Measurements from ENCODE around the gene DHH. TPM values are rescaled to one million over a fixed set of nuclear protein-coding genes. Genes with fewer than 3 reads are reported as not detected.
A peak's percentile ranks its signal among the peaks of the same experiment; 100 is the strongest.

The DHH gene
- polyA plus RNA-seq, 3 donors = not detected

DNA sequence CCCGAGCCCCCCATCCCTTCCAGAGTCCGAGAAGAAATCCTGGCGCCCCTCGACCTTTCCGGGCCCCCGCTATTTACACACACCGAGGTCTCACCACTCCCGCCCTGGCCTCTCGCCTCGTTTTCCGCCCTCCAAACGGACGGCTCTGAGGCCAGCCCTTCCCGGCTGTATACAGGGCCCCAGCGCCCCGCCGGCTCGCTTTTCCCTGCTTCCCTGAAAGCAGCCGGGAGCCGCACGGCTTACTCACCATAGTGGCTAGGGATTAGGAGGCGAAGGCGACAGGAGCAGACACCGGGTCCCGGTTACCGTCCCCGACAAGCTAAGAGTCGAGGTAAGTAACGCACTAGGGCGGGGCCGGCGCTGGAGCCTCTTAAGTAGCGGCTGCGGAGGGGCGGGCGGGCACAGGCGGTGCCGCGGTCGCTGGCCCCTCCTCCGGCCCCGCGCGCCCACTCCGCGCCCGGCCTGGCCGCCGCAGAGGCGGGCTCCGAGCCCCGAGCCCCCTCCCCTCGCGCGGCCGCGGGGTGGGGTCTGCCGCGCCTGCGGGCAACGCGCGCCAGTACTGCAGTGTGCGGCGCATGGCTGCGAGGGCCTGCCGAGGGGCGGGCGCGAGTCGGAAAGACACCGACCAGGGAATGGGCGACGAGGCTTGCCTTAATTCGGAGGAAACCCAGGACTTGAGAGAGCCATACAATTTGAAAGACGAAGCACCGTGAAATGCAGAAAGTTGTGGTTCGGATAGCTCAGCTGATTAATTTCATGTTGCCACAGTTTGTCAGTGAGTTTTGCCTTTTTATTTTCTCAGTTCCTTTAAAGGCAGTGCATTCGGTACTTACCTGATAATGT is 36.7 kb upstream of the DHH start, which contains the start of gene TUBA1B:
Gene TUBA1B (minus strand): TSS at position 345 of the 843 bp plus-strand sequence. CDS start 95 bp downstream, at position 250.
- Histone ChIP-seq H3K9ac (ENCODE audit: insufficient read depth, low read length, poor library complexity, severe bottlenecking) (peak within 1 kb of the TSS; percentile 93), H3K27me3 (ENCODE audit: control insufficient read depth in 2 of 2, insufficient read depth in 2 of 2, low read length in 2 of 2) (no peaks in the 10 kb centered on the region), H3K9me3 (replicated peaks in 1 of 2; ENCODE audit: control insufficient read depth in 1 of 2, insufficient read depth in 1 of 2, low read length in 2 of 2) (no peaks in the 10 kb centered on the region), H3K27ac (ENCODE audit: low read depth in 1 of 2, low read length in 2 of 2) (peak within 1 kb of the TSS; percentile 94 to 97), H4K20me1 (ENCODE audit: insufficient read depth, low read length) (peaks cover 38% of the 10 kb centered on the region), H3K4me1 (ENCODE audit: control insufficient read depth in 1 of 2, insufficient read depth in 2 of 2, low read length in 2 of 2) (peaks cover 27 to 43% of the 10 kb centered on the region in 2 donors), H3K79me2 (ENCODE audit: insufficient read depth, low read length) (peaks cover 42% of the 10 kb centered on the region), H3K4me2 (replicated peaks; ENCODE audit: extremely low read depth, low read length, poor library complexity, severe bottlenecking) (peak within 1 kb of the TSS; percentile 97), H3K4me3 (replicated peaks in 1 of 3; ENCODE audit: low read depth in 2 of 3, low read length in 3 of 3) (peak within 1 kb of the TSS; percentile 84 to 99 (median 98)), H3K36me3 (replicated peaks in 1 of 2; ENCODE audit: control insufficient read depth in 1 of 2, insufficient read depth in 2 of 2, low read length in 2 of 2) (peaks cover 22 to 29% of the 10 kb centered on the region in 2 donors), H2AFZ (ENCODE audit: insufficient read depth, low read depth, low read length, poor library complexity, severe bottlenecking) (peak within 1 kb of the TSS; percentile 70)
- peak within 1 kb of the TSS; percentile 94 to 97 for H3K4me3 Mint-ChIP-seq
- no peaks in the 10 kb centered on the region for H3K27me3 Mint-ChIP-seq (ENCODE audit: low read depth in 3 of 3)
- WGBS (ENCODE audit: insufficient coverage) = under 1% methylated on average over 77 of the region's 79 CpGs
- intact Hi-C loops (cut with micrococcal nuclease) = loop anchor here (5.0 to 10.0 kb wide), 5 partner anchors 51 to 104 kb away; partner anchors contain the start of gene TUBA1A (in 1 of the 2)
- H3K27ac Mint-ChIP-seq = peak within 1 kb of the TSS; percentile 94 to 96 (median 96)
- TF ChIP-seq CTCF (IDR thresholded peaks at IDR 0.05) = no peak
- peak; percentile 75 to 80 (median 75) for DNase-seq
- peaks cover 38% of the 10 kb centered on the region for H3K4me1 Mint-ChIP-seq
- H3K9me3 Mint-ChIP-seq = peaks cover 0 to 2% (median 0%) of the 10 kb centered on the region in 7 donors
- H3K36me3 Mint-ChIP-seq = peaks cover 31 to 42% of the 10 kb centered on the region in 2 donors

- H3K27ac Mint-ChIP-seq = peak overlapping the region; percentile 94 to 96 (median 96)
- peak overlapping the region; percentile 93 for H3K9ac ChIP-seq (ENCODE audit: insufficient read depth, low read length, poor library complexity, severe bottlenecking)
- H3K36me3 Mint-ChIP-seq = peaks cover 31 to 35% of the 10 kb centered on the region in 2 donors
- no peaks in the 10 kb centered on the region for H3K27me3 ChIP-seq (ENCODE audit: control insufficient read depth in 2 of 2, insufficient read depth in 2 of 2, low read length in 2 of 2)
- H3K9me3 Mint-ChIP-seq = peaks cover 0 to 2% (median 0%) of the 10 kb centered on the region in 7 donors
- H3K4me3 Mint-ChIP-seq = peak overlapping the region; percentile 94 to 97
- peak; percentile 94 to 96 (median 96) for DNase-seq
- under 1% methylated on average over 66 of the region's 66 CpGs for WGBS (ENCODE audit: insufficient coverage)
- TF ChIP-seq CTCF (IDR thresholded peaks at IDR 0.05) = peak; percentile 98
- peaks cover 38% of the 10 kb centered on the region for H3K4me1 Mint-ChIP-seq
- intact Hi-C loops (cut with micrococcal nuclease) = loop anchor here (5.0 to 10.0 kb wide), 5 partner anchors 52 to 104 kb away; partner anchors contain the start of gene TUBA1A (in 1 of the 2)
- peak overlapping the region; percentile 84 to 99 (median 98) for H3K4me3 ChIP-seq (replicated peaks in 1 of 3; ENCODE audit: low read depth in 2 of 3, low read length in 3 of 3)
- H3K27me3 Mint-ChIP-seq (ENCODE audit: low read depth in 3 of 3) = no peaks in the 10 kb centered on the region
- peaks cover 22 to 29% of the 10 kb centered on the region in 2 donors for H3K36me3 ChIP-seq (replicated peaks in 1 of 2; ENCODE audit: control insufficient read depth in 1 of 2, insufficient read depth in 2 of 2, low read length in 2 of 2)
- H3K4me1 ChIP-seq (ENCODE audit: control insufficient read depth in 1 of 2, insufficient read depth in 2 of 2, low read length in 2 of 2) = peaks cover 27 to 43% of the 10 kb centered on the region in 2 donors
- peak overlapping the region; percentile 70 for H2AFZ ChIP-seq (ENCODE audit: insufficient read depth, low read depth, low read length, poor library complexity, severe bottlenecking)
- no peaks in the 10 kb centered on the region for H3K9me3 ChIP-seq (replicated peaks in 1 of 2; ENCODE audit: control insufficient read depth in 1 of 2, insufficient read depth in 1 of 2, low read length in 2 of 2)
- H3K4me2 ChIP-seq (replicated peaks; ENCODE audit: extremely low read depth, low read length, poor library complexity, severe bottlenecking) = peak overlapping the region; percentile 97
- H3K27ac ChIP-seq (ENCODE audit: low read depth in 1 of 2, low read length in 2 of 2) = peak overlapping the region; percentile 94 to 97
- H4K20me1 ChIP-seq (ENCODE audit: insufficient read depth, low read length) = peaks cover 38% of the 10 kb centered on the region
- peaks cover 42% of the 10 kb centered on the region for H3K79me2 ChIP-seq (ENCODE audit: insufficient read depth, low read length)
These were observed 35.8 kb upstream of the DHH start for GRCh38 chr12:49130151-49131050.
